Mesendoderm (in vitro differentiated cells): ENCODE results near the gene GPATCH8.

Source experiments
- DNase-seq: peaks from one replicate; pipeline ENCODE4 v3.0.0; 2013
- H2AK5ac ChIP-seq: 2 replicates; pipeline ENCODE4 v1.6.1; 2013; ENCODE audit warnings: low read length, inconsistent platforms
- H2BK120ac ChIP-seq: 2 replicates; pipeline ENCODE4 v1.6.1; 2013; ENCODE audit warnings: low read depth, mild to moderate bottlenecking, low read length, moderate library complexity, mixed read lengths
- H2BK15ac ChIP-seq: replicated peaks from 2 replicates; pipeline ENCODE4 v1.6.1; 2013; ENCODE audit warnings: low read depth, mild to moderate bottlenecking, moderate library complexity
- H2BK5ac ChIP-seq: 2 replicates; pipeline ENCODE4 v1.6.1; 2013; ENCODE audit warnings: low read length, inconsistent platforms
- H3K18ac ChIP-seq: 2 replicates; pipeline ENCODE4 v1.6.1; 2013; ENCODE audit warnings: mild to moderate bottlenecking, low read length, mixed read lengths
- H3K23ac ChIP-seq: one replicate; pipeline ENCODE4 v1.6.1; 2013; ENCODE audit warnings: low read length
- H3K27ac ChIP-seq: 2 replicates; pipeline ENCODE4 v1.5.1; 2013; ENCODE audit warnings: low read depth, mild to moderate bottlenecking, inconsistent platforms, low read length, moderate library complexity
- H3K27me3 ChIP-seq: 2 replicates; pipeline ENCODE4 v1.6.1; 2013; ENCODE audit warnings: low read length, control low read depth, mild to moderate bottlenecking, inconsistent platforms; ENCODE audit not compliant: insufficient read depth, poor library complexity
- H3K36me3 ChIP-seq: 2 replicates; pipeline ENCODE4 v1.6.1; 2013; ENCODE audit warnings: low read length, inconsistent platforms; ENCODE audit not compliant: control insufficient read depth, insufficient read depth
- H3K4ac ChIP-seq: one replicate; pipeline ENCODE4 v1.6.1; 2013; ENCODE audit warnings: low read depth, mild to moderate bottlenecking, low read length, moderate library complexity
- H3K4me1 ChIP-seq: 2 replicates; pipeline ENCODE4 v1.6.1; 2013; ENCODE audit warnings: low read depth, low read length, inconsistent platforms; ENCODE audit not compliant: control insufficient read depth
- H3K4me2 ChIP-seq: 2 replicates; pipeline ENCODE4 v1.6.1; 2013; ENCODE audit warnings: low read length
- H3K4me3 ChIP-seq: 2 replicates; pipeline ENCODE4 v1.5.1; 2013; ENCODE audit warnings: mild to moderate bottlenecking, low read length
- H3K56ac ChIP-seq: one replicate; pipeline ENCODE4 v1.6.1; 2013; ENCODE audit warnings: low read length
- H3K79me1 ChIP-seq: 2 replicates; pipeline ENCODE4 v1.6.1; 2013; ENCODE audit warnings: low read length, inconsistent platforms
- H3K79me2 ChIP-seq: 2 replicates; pipeline ENCODE4 v1.6.1; 2013; ENCODE audit warnings: mild to moderate bottlenecking, low read length; ENCODE audit not compliant: control insufficient read depth, insufficient read depth
- H3K9ac ChIP-seq: 2 replicates; pipeline ENCODE4 v1.6.1; 2013; ENCODE audit warnings: low read length, inconsistent platforms
- H4K5ac ChIP-seq: one replicate; pipeline ENCODE4 v1.6.1; 2013; ENCODE audit warnings: low read length
- H4K8ac ChIP-seq: one replicate; pipeline ENCODE4 v1.6.1; 2013; ENCODE audit warnings: low read depth, mild to moderate bottlenecking, control low read depth, low read length, moderate library complexity
- WGBS: extraction: QIAGEN DNeasy Blood & Tissue Kit; methylation state at CpG from one replicate; pipeline ENCODE4 v1.1.7; 2013; ENCODE audit warnings: low lambda C conversion rate, missing lambda C conversion rate; ENCODE audit not compliant: insufficient coverage; ENCODE audit errors: extremely low coverage; 5-methylcytosine and 5-hydroxymethylcytosine counted together

Gene GPATCH8

DNA sequence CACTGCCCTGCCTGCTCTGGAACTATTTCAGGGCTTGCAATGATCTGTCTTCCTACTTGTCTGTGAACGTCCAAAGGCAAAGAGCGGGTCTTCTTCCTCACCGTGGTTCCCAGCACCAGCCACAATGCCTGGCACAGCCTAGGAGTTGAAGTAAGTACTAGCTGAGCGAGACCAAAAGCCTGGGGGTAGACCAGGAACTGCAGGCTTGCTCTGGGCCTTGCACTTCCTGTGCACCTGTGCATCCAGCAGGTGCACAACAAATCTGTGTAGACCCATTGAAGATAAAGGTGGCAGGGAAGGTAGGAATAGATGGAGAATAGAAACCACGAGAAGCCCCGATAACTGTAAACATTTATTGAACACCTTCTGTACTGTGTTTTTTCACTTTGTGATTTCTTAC, 144.2 kb downstream of the GPATCH8 start:
- Histone ChIP-seq H3K23ac (no peak overlapping the region), H3K4me1 (peaks cover 5% of the 10 kb centered on the region), H3K27ac (no peak overlapping the region), H4K5ac (no peak overlapping the region), H3K27me3 (no peaks in the 10 kb centered on the region), H3K18ac (no peak overlapping the region), H3K9ac (no peak overlapping the region), H3K79me1 (no peaks in the 10 kb centered on the region), H3K79me2 (no peaks in the 10 kb centered on the region), H3K4ac (no peak overlapping the region), H2BK15ac (no peak overlapping the region), H3K56ac (no peak overlapping the region), H3K4me3 (no peak overlapping the region), H3K36me3 (no peaks in the 10 kb centered on the region), H2BK120ac (no peak overlapping the region), H2AK5ac (no peak overlapping the region), H4K8ac (no peak overlapping the region), H2BK5ac (no peak overlapping the region), H3K4me2 (no peak overlapping the region)
- no CpG with 5 or more reads among the region's 6 CpGs for WGBS
- DNase-seq: no peak

DNA sequence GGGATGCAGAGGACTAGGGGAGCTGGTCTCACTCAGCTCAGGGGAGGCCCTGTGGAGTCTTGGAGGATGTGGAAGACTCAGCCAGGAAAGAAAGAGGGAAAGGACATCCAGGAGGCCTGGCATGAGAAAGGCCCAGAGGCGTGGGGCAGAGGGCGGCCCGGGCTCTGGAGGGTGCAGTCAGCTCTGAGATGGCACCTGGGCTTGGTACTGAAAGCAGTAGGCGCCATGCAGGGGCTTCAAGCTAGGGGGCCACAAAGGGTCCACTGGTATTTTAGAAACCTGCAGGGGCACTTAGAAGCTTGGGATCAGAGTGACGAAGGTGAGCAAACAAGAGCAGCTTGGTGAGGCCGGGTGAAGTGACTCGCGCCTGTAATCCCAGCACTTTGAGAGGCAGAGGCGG, 145.1 kb downstream of the GPATCH8 start:
- H3K27ac ChIP-seq: no peak overlapping the region
- no peak overlapping the region for H2BK5ac ChIP-seq
- no peaks in the 10 kb centered on the region for H3K27me3 ChIP-seq
- peaks cover 5% of the 10 kb centered on the region for H3K4me1 ChIP-seq
- no peak overlapping the region for H3K23ac ChIP-seq
- H3K36me3 ChIP-seq: no peaks in the 10 kb centered on the region
- no peaks in the 10 kb centered on the region for H3K79me1 ChIP-seq
- no peak overlapping the region for H2BK120ac ChIP-seq
- H3K4me2 ChIP-seq: no peak overlapping the region
- H3K79me2 ChIP-seq: no peaks in the 10 kb centered on the region
- no peak overlapping the region for H2BK15ac ChIP-seq
- H3K18ac ChIP-seq: no peak overlapping the region
- H4K5ac ChIP-seq: no peak overlapping the region
- H4K8ac ChIP-seq: no peak overlapping the region
- H3K4ac ChIP-seq: no peak overlapping the region
- WGBS: no CpG with 5 or more reads among the region's 9 CpGs
- no peak overlapping the region for H3K9ac ChIP-seq
- DNase-seq: no peak
- no peak overlapping the region for H3K4me3 ChIP-seq
- no peak overlapping the region for H2AK5ac ChIP-seq
- H3K56ac ChIP-seq: no peak overlapping the region

DNA sequence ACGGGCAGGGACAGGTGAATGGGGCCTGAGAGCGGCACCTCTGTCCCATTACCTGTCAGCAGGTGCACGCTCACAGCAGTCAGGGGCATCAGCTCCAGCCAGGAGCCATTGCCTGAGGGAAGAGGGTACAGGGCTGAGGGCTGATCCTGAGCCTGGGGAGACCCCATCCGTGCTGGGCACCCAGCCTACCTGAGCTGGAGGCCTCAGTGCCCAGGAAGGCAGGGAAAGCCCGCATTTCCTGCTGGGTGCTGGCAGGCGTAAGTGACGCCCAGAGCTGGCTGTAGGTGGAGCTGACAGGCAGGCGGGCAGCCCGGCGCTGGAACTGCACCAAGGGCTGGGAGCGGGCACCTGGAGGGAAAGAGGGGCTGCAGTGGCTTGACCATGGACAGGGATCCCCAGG, 147.0 kb downstream of the GPATCH8 start:
- Histone ChIP-seq H2BK5ac (no peak overlapping the region), H4K8ac (no peak overlapping the region), H3K79me1 (no peaks in the 10 kb centered on the region), H3K79me2 (no peaks in the 10 kb centered on the region), H3K4me3 (no peak overlapping the region), H4K5ac (no peak overlapping the region), H3K4me2 (no peak overlapping the region), H3K56ac (no peak overlapping the region), H3K4me1 (peaks cover 2% of the 10 kb centered on the region), H2BK15ac (no peak overlapping the region), H3K36me3 (no peaks in the 10 kb centered on the region), H3K27me3 (no peaks in the 10 kb centered on the region), H3K9ac (no peak overlapping the region), H3K4ac (no peak overlapping the region), H3K18ac (no peak overlapping the region), H2AK5ac (no peak overlapping the region), H2BK120ac (no peak overlapping the region), H3K23ac (no peak overlapping the region), H3K27ac (no peak overlapping the region)
- no CpG with 5 or more reads among the region's 11 CpGs for WGBS
- DNase-seq: no peak

DNA sequence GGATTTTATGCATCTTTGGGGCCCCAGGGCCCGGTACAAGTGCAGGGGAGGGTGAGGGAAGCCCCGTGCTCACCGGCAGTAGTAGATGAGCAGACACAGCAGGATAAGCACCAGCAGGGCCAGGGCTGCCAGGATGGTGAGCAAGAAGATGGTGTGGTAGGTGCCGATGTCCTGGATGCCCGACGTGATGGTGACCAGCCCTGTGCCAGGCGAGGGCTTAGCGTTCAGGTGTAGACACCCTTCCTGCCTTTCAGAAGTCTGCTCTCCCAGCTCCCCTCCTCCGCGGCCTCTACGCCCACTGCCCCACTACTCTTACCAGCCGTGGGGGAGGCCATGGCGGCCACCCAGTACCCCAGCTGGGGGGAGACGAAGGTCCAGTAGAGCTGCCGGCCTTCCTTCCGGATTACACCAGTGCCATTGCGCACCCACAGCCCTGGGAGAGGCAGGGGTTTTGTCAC, 147.5 kb downstream of the GPATCH8 start:
- H3K4ac ChIP-seq: no peak overlapping the region
- H2BK15ac ChIP-seq: no peak overlapping the region
- H3K79me2 ChIP-seq: no peaks in the 10 kb centered on the region
- H3K27ac ChIP-seq: no peak overlapping the region
- H3K9ac ChIP-seq: no peak overlapping the region
- no peak overlapping the region for H4K5ac ChIP-seq
- no CpG with 5 or more reads among the region's 17 CpGs for WGBS
- no peak overlapping the region for H3K4me2 ChIP-seq
- H4K8ac ChIP-seq: no peak overlapping the region
- H3K4me1 ChIP-seq: no peaks in the 10 kb centered on the region
- H3K23ac ChIP-seq: no peak overlapping the region
- no peak overlapping the region for H3K56ac ChIP-seq
- no peak overlapping the region for H2BK120ac ChIP-seq
- no peak for DNase-seq
- no peak overlapping the region for H2BK5ac ChIP-seq
- no peaks in the 10 kb centered on the region for H3K36me3 ChIP-seq
- no peak overlapping the region for H3K4me3 ChIP-seq
- H2AK5ac ChIP-seq: no peak overlapping the region
- H3K79me1 ChIP-seq: no peaks in the 10 kb centered on the region
- H3K18ac ChIP-seq: no peak overlapping the region
- H3K27me3 ChIP-seq: no peaks in the 10 kb centered on the region

DNA sequence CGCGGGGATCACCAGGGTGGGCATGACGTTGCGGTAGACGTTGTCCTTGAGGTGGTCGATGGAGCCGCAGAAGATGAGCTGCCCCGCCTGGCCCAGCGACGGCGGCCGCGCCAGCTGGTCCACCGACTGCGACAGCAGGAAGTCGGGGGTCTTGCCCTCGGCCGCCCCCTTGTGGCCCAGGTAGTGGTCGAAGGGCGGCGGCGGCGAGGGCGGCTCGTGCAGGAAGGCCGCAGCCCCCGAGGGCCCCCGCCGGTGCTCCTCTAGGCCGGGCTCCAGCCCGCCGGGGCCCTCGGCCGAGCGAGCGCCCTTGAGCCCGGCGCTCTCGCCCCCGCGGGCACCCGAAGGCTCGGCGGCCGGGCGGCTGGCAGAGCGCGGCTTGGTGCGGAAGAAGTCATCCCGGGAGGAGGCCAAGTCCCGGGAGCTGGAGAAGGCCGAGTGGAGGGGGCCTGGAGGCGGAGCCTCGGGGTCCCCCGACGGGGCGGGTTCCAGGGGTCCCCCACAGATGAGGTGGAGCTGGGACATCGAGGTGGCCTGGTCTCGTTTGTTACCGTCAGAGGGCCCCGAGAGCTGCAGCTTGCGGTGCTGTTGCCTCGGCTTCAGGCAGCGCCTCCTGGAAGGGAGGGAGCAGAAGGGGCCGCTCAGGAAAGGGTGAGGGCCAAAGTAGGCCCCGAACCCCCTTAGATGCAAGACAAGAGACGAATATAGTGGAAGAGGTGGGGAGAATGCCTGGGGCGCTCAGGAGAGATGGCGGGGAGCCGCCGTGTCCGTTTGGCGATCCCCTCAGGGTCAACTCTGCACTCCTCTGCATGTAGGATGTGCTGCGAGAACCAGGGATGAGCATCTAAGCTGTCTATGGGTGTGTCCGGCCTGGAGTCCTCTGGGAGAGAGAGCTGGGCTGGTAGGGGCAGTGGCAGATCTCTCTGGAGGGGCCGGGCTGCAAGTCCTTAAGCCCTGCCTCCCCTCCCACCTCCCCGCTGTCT, 148.3 kb downstream of the GPATCH8 start:
- no CpG with 5 or more reads among the region's 77 CpGs for WGBS
- H3K56ac ChIP-seq: peak overlapping the region; percentile 79
- peak overlapping the region; percentile 70 for H3K9ac ChIP-seq
- no peaks in the 10 kb centered on the region for H3K36me3 ChIP-seq
- H3K18ac ChIP-seq: no peak overlapping the region
- peak; percentile 82 for DNase-seq
- no peak overlapping the region for H3K27ac ChIP-seq
- H3K4me2 ChIP-seq: peak overlapping the region; percentile 62
- no peak overlapping the region for H2AK5ac ChIP-seq
- H3K23ac ChIP-seq: no peak overlapping the region
- no peak overlapping the region for H4K8ac ChIP-seq
- H3K79me2 ChIP-seq: no peaks in the 10 kb centered on the region
- no peak overlapping the region for H2BK5ac ChIP-seq
- H3K79me1 ChIP-seq: no peaks in the 10 kb centered on the region
- no peak overlapping the region for H4K5ac ChIP-seq
- H2BK15ac ChIP-seq: no peak overlapping the region
- no peak overlapping the region for H2BK120ac ChIP-seq
- H3K4me1 ChIP-seq: no peaks in the 10 kb centered on the region
- no peaks in the 10 kb centered on the region for H3K27me3 ChIP-seq
- no peak overlapping the region for H3K4ac ChIP-seq
- H3K4me3 ChIP-seq: no peak overlapping the region
